ENCODE results near the gene THSD1.
"Not testable (repeated sequence)": the region's sequence is repeated elsewhere in the genome, so short reads cannot be mapped to it uniquely, and the experiment has no call there.

Gene THSD1

DNA sequence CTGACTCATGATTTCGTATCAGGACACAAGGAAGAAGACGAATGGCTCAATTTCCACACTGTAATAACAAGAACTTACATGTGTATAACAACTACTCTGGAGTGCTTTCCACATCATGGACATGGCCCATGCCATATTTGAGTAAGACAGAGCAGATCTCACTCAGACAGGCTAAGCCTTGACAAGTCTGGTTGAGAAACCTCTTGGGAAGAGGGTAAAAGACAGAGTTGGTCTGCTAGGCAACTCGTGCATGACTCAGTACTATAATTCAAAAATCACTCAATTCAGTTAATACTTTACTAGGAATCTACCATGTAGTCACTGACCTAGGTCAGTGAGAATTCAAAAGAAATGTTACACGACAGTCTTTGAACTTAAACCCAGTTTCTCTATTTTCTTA lies 5.7 kb upstream of the THSD1 start:
- H3K4me3 ChIP-seq (ENCODE audit: low read length) = no peak overlapping the region
- no peak for DNase-seq (ENCODE audit: low read depth)
- TF ChIP-seq, protein P1, sequence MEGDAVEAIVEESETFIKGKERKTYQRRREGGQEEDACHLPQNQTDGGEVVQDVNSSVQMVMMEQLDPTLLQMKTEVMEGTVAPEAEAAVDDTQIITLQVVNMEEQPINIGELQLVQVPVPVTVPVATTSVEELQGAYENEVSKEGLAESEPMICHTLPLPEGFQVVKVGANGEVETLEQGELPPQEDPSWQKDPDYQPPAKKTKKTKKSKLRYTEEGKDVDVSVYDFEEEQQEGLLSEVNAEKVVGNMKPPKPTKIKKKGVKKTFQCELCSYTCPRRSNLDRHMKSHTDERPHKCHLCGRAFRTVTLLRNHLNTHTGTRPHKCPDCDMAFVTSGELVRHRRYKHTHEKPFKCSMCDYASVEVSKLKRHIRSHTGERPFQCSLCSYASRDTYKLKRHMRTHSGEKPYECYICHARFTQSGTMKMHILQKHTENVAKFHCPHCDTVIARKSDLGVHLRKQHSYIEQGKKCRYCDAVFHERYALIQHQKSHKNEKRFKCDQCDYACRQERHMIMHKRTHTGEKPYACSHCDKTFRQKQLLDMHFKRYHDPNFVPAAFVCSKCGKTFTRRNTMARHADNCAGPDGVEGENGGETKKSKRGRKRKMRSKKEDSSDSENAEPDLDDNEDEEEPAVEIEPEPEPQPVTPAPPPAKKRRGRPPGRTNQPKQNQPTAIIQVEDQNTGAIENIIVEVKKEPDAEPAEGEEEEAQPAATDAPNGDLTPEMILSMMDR (conservative IDR thresholded peaks at IDR 0.05; ENCODE audit: low read depth, low read length) = no peak

GRCh38 chr13:52408071-52408658 lies 2.2 kb upstream of the THSD1 start:
- not testable (repeated sequence) for H3K4me3 ChIP-seq (ENCODE audit: low read length)

DNA sequence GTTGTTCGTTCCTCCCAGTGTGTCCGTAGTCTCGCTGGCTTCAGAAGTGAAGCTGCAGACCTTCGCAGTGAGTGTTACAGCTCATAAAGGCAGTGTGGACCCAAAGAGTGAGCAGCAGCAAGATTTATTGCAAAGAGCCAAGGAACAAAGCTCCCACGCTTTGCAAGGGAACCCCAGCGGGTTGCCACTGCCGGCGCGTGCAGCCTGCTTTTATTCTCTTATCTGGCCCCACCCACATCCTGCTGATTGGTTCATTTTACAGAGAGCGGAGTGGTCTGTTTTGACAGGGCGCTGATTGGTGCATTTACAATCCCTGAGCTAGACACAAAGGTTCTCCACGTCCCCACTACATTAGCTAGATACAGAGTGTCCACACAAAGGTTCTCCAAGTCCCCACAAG lies 1.5 kb upstream of the THSD1 start:
- H3K4me3 ChIP-seq (ENCODE audit: low read length); DNase-seq (ENCODE audit: low read depth): not testable (repeated sequence)

More at GRCh38 chr13:52408071-52408658, 2.2 kb upstream of the THSD1 start:
- DNase-seq (ENCODE audit: low read depth) = not testable (repeated sequence)

- no peak for DNase-seq (ENCODE audit: low read depth)
- no peak overlapping the region for H3K4me3 ChIP-seq (ENCODE audit: low read length)
- TF ChIP-seq, protein P1 (conservative IDR thresholded peaks at IDR 0.05; ENCODE audit: low read depth, low read length) = no peak
These were observed 657 bp upstream of the THSD1 start for GRCh38 chr13:52406629-52407028.

DNA sequence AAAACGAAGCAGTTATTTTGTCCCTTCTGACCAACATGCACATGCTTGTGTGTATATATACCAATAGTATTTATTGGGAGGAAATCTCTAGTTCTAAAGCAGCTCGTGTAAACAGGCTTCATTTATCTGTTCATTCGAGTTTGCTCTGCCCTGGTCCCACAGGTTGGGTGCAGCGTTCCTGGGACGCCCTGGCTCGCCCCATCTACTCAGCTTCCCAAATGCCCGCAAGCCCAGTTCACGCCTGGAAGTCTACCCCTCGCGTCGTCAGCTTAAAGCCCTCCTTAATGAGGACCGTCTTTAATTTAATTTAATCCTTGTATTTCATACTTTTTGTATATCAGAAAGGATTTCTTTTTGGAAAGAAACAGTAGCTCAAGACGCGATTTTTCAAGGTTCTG lies 604 bp downstream of the THSD1 start:
- DNase-seq (ENCODE audit: low read depth) = no peak
- TF ChIP-seq, protein P1 (conservative IDR thresholded peaks at IDR 0.05; ENCODE audit: low read depth, low read length) = no peak
- H3K4me3 ChIP-seq (ENCODE audit: low read length) = peak overlapping the region; percentile 70

GRCh38 chr13:52399708-52400107 lies 6.3 kb downstream of the THSD1 start:
- TF ChIP-seq, protein P1 (conservative IDR thresholded peaks at IDR 0.05; ENCODE audit: low read depth, low read length) = no peak
- DNase-seq (ENCODE audit: low read depth) = no peak
- no peak overlapping the region for H3K4me3 ChIP-seq (ENCODE audit: low read length)

DNA sequence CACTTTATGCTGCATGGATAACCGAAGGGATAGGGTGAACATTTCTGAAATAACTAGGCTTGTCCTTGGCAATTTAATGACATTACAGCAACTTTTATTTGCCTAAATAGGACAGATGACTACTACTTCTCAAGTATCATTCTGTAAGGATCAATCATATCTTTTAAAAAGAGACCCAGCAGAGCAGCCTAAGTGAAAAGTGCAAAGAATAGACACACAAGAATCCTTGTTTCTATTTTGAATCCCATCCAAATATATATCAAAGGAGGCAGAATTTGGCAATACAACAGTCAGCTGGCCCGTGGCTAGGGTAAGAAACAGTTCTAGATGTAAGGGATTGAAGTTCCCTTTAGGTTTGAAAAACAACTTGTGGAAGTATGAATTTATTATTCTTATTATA lies 6.9 kb downstream of the THSD1 start:
- H3K4me3 ChIP-seq (ENCODE audit: low read length) = no peak overlapping the region
- no peak for DNase-seq (ENCODE audit: low read depth)
- TF ChIP-seq, protein P1 (conservative IDR thresholded peaks at IDR 0.05; ENCODE audit: low read depth, low read length) = no peak

DNA sequence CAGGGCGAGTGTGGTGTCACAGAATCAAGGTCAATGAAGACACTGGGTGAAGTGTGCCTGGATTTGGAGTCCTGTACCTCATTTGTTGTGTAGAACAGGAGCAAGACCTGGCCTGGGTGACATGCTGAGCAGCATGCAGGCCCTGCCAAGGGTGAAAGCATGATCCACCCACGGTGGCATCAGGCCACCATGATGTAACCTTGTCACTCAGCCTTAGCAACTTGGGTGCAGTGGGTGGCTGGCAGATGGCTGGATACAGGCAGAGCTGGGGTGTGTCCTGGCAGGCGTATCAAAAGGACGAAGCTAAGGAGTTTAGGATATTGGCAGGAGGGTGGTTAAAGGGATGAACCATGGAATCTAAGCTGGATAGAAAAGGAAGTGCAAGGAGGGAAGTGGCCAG lies 10.3 kb downstream of the THSD1 start:
- no peak for DNase-seq (ENCODE audit: low read depth)
- TF ChIP-seq, protein P1 (conservative IDR thresholded peaks at IDR 0.05; ENCODE audit: low read depth, low read length) = no peak
- no peak overlapping the region for H3K4me3 ChIP-seq (ENCODE audit: low read length)
